MM.1S (cell line): Measurements from ENCODE around the gene CD5L.

Experiments
- DNase-seq: peaks from one replicate; pipeline ENCODE4 v3.0.0-alpha.2; 2015
- H2AFZ ChIP-seq: fragments of 300-600 bp; sonication (generic); 2 replicates; pipeline ENCODE4 v1.6.0; 2016; ENCODE audit warnings: antibody characterized with exemption, low read length
- H3F3A ChIP-seq: fragments of 300-600 bp; sonication (generic); 2 replicates; pipeline ENCODE4 v1.6.1; 2016; ENCODE audit warnings: mild to moderate bottlenecking, antibody characterized with exemption, low read length, moderate library complexity, mixed read lengths; ENCODE audit not compliant: insufficient read depth
- H3K27ac ChIP-seq: fragments of 300-600 bp; sonication (generic); 2 replicates; pipeline ENCODE4 v1.5.1; 2016; ENCODE audit warnings: mild to moderate bottlenecking, low read length
- H3K27me3 ChIP-seq: fragments of 300-600 bp; sonication (generic); replicated peaks from 2 replicates; pipeline ENCODE4 v1.6.0; 2016; ENCODE audit warnings: low read length; ENCODE audit not compliant: insufficient read depth
- H3K36me3 ChIP-seq: fragments of 300-600 bp; sonication (generic); replicated peaks from 2 replicates; pipeline ENCODE4 v1.6.1; 2016; ENCODE audit warnings: mild to moderate bottlenecking, low read length, mixed read lengths; ENCODE audit not compliant: insufficient read depth
- H3K4me1 ChIP-seq: fragments of 300-600 bp; sonication (generic); 2 replicates; pipeline ENCODE4 v1.6.1; 2016; ENCODE audit warnings: low read length, mixed read lengths
- H3K4me2 ChIP-seq: fragments of 300-600 bp; sonication (generic); 2 replicates; pipeline ENCODE4 v1.6.0; 2016; ENCODE audit warnings: low read depth, low read length
- H3K4me3 ChIP-seq: fragments of 300-600 bp; sonication (generic); 2 replicates; pipeline ENCODE4 v1.5.1; 2016; ENCODE audit warnings: low read length, mixed read lengths
- H3K79me2 ChIP-seq: fragments of 300-600 bp; sonication (generic); 2 replicates; pipeline ENCODE4 v1.6.1; 2016; ENCODE audit warnings: mixed run types, low read length, mixed read lengths
- H3K9ac ChIP-seq: fragments of 300-600 bp; sonication (generic); 2 replicates; pipeline ENCODE4 v1.6.1; 2016; ENCODE audit warnings: low read length, mixed read lengths
- H3K9me2 ChIP-seq: fragments of 300-600 bp; sonication (generic); replicated peaks from 2 replicates; pipeline ENCODE4 v1.6.1; 2016; ENCODE audit warnings: mild to moderate bottlenecking, low read length, mixed read lengths; ENCODE audit not compliant: insufficient read depth
- H3K9me3 ChIP-seq: fragments of 300-600 bp; sonication (generic); replicated peaks from 2 replicates; pipeline ENCODE4 v1.6.1; 2016; ENCODE audit warnings: mild to moderate bottlenecking, low read length, mixed read lengths; ENCODE audit not compliant: insufficient read depth
- H4K20me1 ChIP-seq: fragments of 300-600 bp; sonication (generic); 2 replicates; pipeline ENCODE4 v1.6.1; 2016; ENCODE audit warnings: mild to moderate bottlenecking, low read length, moderate library complexity, mixed read lengths; ENCODE audit not compliant: insufficient read depth
- EZH2 ChIP-seq: fragments of 300-600 bp; sonication (generic); optimal IDR thresholded peaks from 2 replicates; pipeline ENCODE3; 2017; ENCODE audit warnings: low read depth, mild to moderate bottlenecking, antibody characterized with exemption, low read length, mixed read lengths
- EZH2phosphoT487 ChIP-seq: fragments of 300-600 bp; sonication (generic); IDR thresholded peaks from 2 replicates; pipeline ENCODE4 v1.6.1; 2018; ENCODE audit warnings: antibody characterized with exemption, low read length
- TF ChIP-seq, protein P1 (sequence below): fragments of 300-600 bp; sonication (generic); IDR thresholded peaks from 2 replicates; pipeline ENCODE4 v1.5.1; 2016; ENCODE audit warnings: antibody characterized with exemption, low read length, mixed read lengths

Gene CD5L

DNA sequence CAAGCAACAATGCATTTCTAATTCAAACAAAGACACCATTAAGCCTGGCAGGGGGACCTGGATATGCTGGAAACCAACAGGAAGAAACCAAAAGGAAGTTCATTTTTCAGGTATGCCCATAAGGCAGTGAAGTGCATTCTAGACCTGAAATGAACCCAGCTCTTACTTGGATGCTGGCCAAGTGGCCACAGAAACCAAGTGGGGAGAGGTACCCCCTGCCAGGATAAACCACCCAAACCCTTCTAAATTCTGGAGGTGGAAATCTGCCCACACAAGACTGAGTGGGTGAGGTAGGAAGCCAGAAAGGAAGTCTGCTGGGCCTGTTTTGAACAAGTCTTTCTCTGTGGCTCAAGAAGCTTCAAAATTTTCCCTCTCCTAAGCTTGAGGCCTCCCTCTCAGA, 2.6 kb downstream of the CD5L start:
- Histone ChIP-seq H3K4me2 (no peak overlapping the region), H3K4me3 (no peak overlapping the region), H3F3A (peaks cover 4% of the 10 kb centered on the region; the same call in 1 of the 2 replicates), H3K9me3 (no peaks in the 10 kb centered on the region), H3K27ac (no peak overlapping the region), H2AFZ (peak overlapping the region; percentile 2; the same call in 1 of the 2 replicates), H3K9ac (no peak overlapping the region), H3K9me2 (no peaks in the 10 kb centered on the region), H3K79me2 (no peaks in the 10 kb centered on the region), H3K4me1 (peaks cover 36% of the 10 kb centered on the region), H3K36me3 (no peaks in the 10 kb centered on the region), H3K27me3 (no peaks in the 10 kb centered on the region), H4K20me1 (no peaks in the 10 kb centered on the region)
- TF ChIP-seq EZH2phosphoT487 (no peak), EZH2 (no peak)
- TF ChIP-seq, protein P1, sequence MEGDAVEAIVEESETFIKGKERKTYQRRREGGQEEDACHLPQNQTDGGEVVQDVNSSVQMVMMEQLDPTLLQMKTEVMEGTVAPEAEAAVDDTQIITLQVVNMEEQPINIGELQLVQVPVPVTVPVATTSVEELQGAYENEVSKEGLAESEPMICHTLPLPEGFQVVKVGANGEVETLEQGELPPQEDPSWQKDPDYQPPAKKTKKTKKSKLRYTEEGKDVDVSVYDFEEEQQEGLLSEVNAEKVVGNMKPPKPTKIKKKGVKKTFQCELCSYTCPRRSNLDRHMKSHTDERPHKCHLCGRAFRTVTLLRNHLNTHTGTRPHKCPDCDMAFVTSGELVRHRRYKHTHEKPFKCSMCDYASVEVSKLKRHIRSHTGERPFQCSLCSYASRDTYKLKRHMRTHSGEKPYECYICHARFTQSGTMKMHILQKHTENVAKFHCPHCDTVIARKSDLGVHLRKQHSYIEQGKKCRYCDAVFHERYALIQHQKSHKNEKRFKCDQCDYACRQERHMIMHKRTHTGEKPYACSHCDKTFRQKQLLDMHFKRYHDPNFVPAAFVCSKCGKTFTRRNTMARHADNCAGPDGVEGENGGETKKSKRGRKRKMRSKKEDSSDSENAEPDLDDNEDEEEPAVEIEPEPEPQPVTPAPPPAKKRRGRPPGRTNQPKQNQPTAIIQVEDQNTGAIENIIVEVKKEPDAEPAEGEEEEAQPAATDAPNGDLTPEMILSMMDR: no peak
- peak; percentile 26 for DNase-seq

DNA sequence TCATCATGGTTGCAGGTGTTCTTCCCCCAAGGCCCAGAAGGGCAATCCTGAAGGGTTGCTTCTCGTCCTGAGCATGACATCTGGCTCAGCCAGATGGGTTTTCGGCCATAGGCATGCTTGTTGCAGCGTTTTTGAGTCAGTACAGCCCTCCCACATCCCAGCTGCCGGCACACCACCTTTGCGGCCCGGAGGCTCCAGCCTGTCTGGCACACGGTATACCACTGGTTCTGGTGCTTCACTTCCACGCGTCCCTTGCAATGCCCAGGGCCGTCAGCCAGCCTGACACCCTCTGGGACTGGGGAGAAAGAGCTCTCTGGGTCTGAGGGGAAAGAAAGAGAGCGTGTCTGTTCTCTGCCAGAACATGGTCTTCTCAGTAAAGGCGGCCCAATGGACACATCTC, 7.2 kb downstream of the CD5L start:
- Histone ChIP-seq H3K4me2 (no peak overlapping the region), H3K36me3 (no peaks in the 10 kb centered on the region), H3K4me1 (peaks cover 27% of the 10 kb centered on the region), H3K9me3 (no peaks in the 10 kb centered on the region), H3K9me2 (no peaks in the 10 kb centered on the region), H3K9ac (no peak overlapping the region), H3K27ac (no peak overlapping the region), H3F3A (0 out of 2 replicates have a peak, but pooled peaks cover 8% of the 10 kb centered on the region), H3K27me3 (no peaks in the 10 kb centered on the region), H4K20me1 (no peaks in the 10 kb centered on the region), H3K79me2 (no peaks in the 10 kb centered on the region), H3K4me3 (no peak overlapping the region), H2AFZ (no peak overlapping the region)
- no peak for DNase-seq
- TF ChIP-seq, protein P1: no peak
- TF ChIP-seq EZH2phosphoT487: no peak
- TF ChIP-seq EZH2: no peak

DNA sequence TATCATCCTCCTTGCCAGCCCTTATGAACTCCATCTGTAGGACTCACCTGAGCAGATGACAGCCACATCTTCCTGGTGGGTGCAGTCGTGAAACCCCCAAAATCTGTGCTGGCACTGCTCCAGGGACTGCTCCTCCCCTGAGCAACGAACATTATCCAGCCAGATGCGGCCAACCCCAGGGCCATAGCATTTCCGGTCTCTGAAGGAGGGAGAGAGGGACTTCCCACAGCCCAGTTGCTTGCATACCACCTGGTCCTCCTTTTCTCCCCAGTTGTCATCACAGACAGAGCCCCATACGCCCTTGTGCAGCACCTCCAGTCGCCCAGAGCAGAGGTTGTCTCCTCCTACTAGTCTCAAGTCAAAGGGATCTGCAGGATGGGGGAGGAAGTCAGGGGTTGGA, 8.5 kb downstream of the CD5L start:
- peaks cover 18% of the 10 kb centered on the region for H3K4me1 ChIP-seq
- no peak overlapping the region for H3K4me3 ChIP-seq
- no peak overlapping the region for H3K9ac ChIP-seq
- no peak for TF ChIP-seq EZH2phosphoT487
- TF ChIP-seq, protein P1: no peak
- TF ChIP-seq EZH2: no peak
- H3F3A ChIP-seq: 0 out of 2 replicates have a peak, but pooled peaks cover 8% of the 10 kb centered on the region
- no peaks in the 10 kb centered on the region for H3K27me3 ChIP-seq
- no peaks in the 10 kb centered on the region for H3K79me2 ChIP-seq
- H3K36me3 ChIP-seq: no peaks in the 10 kb centered on the region
- no peaks in the 10 kb centered on the region for H4K20me1 ChIP-seq
- peak; percentile 45 for DNase-seq
- H2AFZ ChIP-seq: no peak overlapping the region
- no peak overlapping the region for H3K27ac ChIP-seq
- H3K4me2 ChIP-seq: peak overlapping the region; percentile 2; the same call in 1 of the 2 replicates
- no peaks in the 10 kb centered on the region for H3K9me3 ChIP-seq
- H3K9me2 ChIP-seq: no peaks in the 10 kb centered on the region
